ENCODE results near the gene CCL4. TPM values are rescaled to one million over a fixed set of nuclear protein-coding genes. Genes with fewer than 3 reads are reported as not detected.
"Not testable (repeated sequence)": the region's sequence is repeated elsewhere in the genome, so short reads cannot be mapped to it uniquely, and the experiment has no call there.

The CCL4 gene
- total RNA-seq, 1 experiment from 2014 or later, result not detected

GRCh38 chr17:36094232-36094631, 9.4 kb upstream of the CCL4 start:
- Mint-ChIP-seq H3K36me3 (ENCODE audit: insufficient read depth, unreplicated experiment) (peaks cover 6% of the 10 kb centered on the region), H3K27me3 (ENCODE audit: insufficient read depth, unreplicated experiment) (peaks cover 78% of the 10 kb centered on the region), H3K9me3 (ENCODE audit: unreplicated experiment) (no peaks in the 10 kb centered on the region), H3K4me1 (ENCODE audit: insufficient read depth, unreplicated experiment) (peaks cover 9% of the 10 kb centered on the region), H3K27ac (ENCODE audit: low read depth, unreplicated experiment) (peak overlapping the region; percentile 29), H3K4me3 (ENCODE audit: unreplicated experiment) (no peak overlapping the region)
- no TSS peak for BruUV-seq (replicated peaks)
- TF ChIP-seq CTCF (IDR thresholded peaks at IDR 0.05; ENCODE audit: unreplicated experiment), result no peak
- intact Hi-C loops (cut with micrococcal nuclease), result no loop called here
- no peak for DNase-seq (ENCODE audit: unreplicated experiment)
- ChIA-PET CTCF (no interaction called here), POLR2A (no interaction called here)

GRCh38 chr17:36094746-36095145, 8.9 kb upstream of the CCL4 start:
- Mint-ChIP-seq H3K9me3 (ENCODE audit: unreplicated experiment) (no peaks in the 10 kb centered on the region), H3K27me3 (ENCODE audit: insufficient read depth, unreplicated experiment) (peaks cover 78% of the 10 kb centered on the region), H3K4me3 (ENCODE audit: unreplicated experiment) (no peak overlapping the region), H3K4me1 (ENCODE audit: insufficient read depth, unreplicated experiment) (peaks cover 9% of the 10 kb centered on the region), H3K36me3 (ENCODE audit: insufficient read depth, unreplicated experiment) (peaks cover 6% of the 10 kb centered on the region), H3K27ac (ENCODE audit: low read depth, unreplicated experiment) (no peak overlapping the region)
- intact Hi-C loops (cut with micrococcal nuclease), result no loop called here
- TF ChIP-seq CTCF (IDR thresholded peaks at IDR 0.05; ENCODE audit: unreplicated experiment), result no peak
- BruUV-seq (replicated peaks), result no TSS peak
- DNase-seq (ENCODE audit: unreplicated experiment), result no peak
- ChIA-PET POLR2A (no interaction called here), CTCF (no interaction called here)

- ChIA-PET CTCF (no interaction called here), POLR2A (no interaction called here)
- Mint-ChIP-seq H3K27me3 (ENCODE audit: insufficient read depth, unreplicated experiment) (peaks cover 76% of the 10 kb centered on the region), H3K36me3 (ENCODE audit: insufficient read depth, unreplicated experiment) (peaks cover 6% of the 10 kb centered on the region), H3K4me1 (ENCODE audit: insufficient read depth, unreplicated experiment) (peaks cover 9% of the 10 kb centered on the region), H3K27ac (ENCODE audit: low read depth, unreplicated experiment) (no peak overlapping the region), H3K4me3 (ENCODE audit: unreplicated experiment) (no peak overlapping the region), H3K9me3 (ENCODE audit: unreplicated experiment) (no peaks in the 10 kb centered on the region)
- intact Hi-C loops (cut with micrococcal nuclease), result no loop called here
- BruUV-seq (replicated peaks), result no TSS peak
- no peak for TF ChIP-seq CTCF (IDR thresholded peaks at IDR 0.05; ENCODE audit: unreplicated experiment)
- no peak for DNase-seq (ENCODE audit: unreplicated experiment)
Measured at GRCh38 chr17:36095992-36096391, 7.6 kb upstream of the CCL4 start.

GRCh38 chr17:36099004-36099403, 4.6 kb upstream of the CCL4 start:
- H3K36me3 Mint-ChIP-seq (ENCODE audit: insufficient read depth, unreplicated experiment); H3K9me3 Mint-ChIP-seq (ENCODE audit: unreplicated experiment); H3K4me3 Mint-ChIP-seq (ENCODE audit: unreplicated experiment); BruUV-seq (replicated peaks); POLR2A ChIA-PET; H3K4me1 Mint-ChIP-seq (ENCODE audit: insufficient read depth, unreplicated experiment); H3K27ac Mint-ChIP-seq (ENCODE audit: low read depth, unreplicated experiment); DNase-seq (ENCODE audit: unreplicated experiment); CTCF ChIA-PET; intact Hi-C loops (cut with micrococcal nuclease): not testable (repeated sequence)
- peaks cover 65% of the 10 kb centered on the region for H3K27me3 Mint-ChIP-seq (ENCODE audit: insufficient read depth, unreplicated experiment)

- DNase-seq (ENCODE audit: unreplicated experiment), result not testable (repeated sequence)
Measured at GRCh38 chr17:36104246-36104645, 619 bp downstream of the CCL4 start.

More at GRCh38 chr17:36104246-36104645, 619 bp downstream of the CCL4 start:
- CTCF ChIA-PET; H3K36me3 Mint-ChIP-seq (ENCODE audit: insufficient read depth, unreplicated experiment); BruUV-seq (replicated peaks); intact Hi-C loops (cut with micrococcal nuclease); H3K9me3 Mint-ChIP-seq (ENCODE audit: unreplicated experiment); H3K27ac Mint-ChIP-seq (ENCODE audit: low read depth, unreplicated experiment); POLR2A ChIA-PET; H3K4me3 Mint-ChIP-seq (ENCODE audit: unreplicated experiment); H3K4me1 Mint-ChIP-seq (ENCODE audit: insufficient read depth, unreplicated experiment): not testable (repeated sequence)
- H3K27me3 Mint-ChIP-seq (ENCODE audit: insufficient read depth, unreplicated experiment), result peaks cover 72% of the 10 kb centered on the region
